Endothelial cell of umbilical vein (primary cell): ENCODE measurements around the gene GRID2. TPM values are rescaled to one million over a fixed set of nuclear protein-coding genes. Genes with fewer than 3 reads are reported as not detected.

Experiments used
- BruUV-seq: library from RNA; stranded (reverse); fragments of 400-500 nt; replicated peaks from 2 replicates; lab custom pipeline; 2021; lab: Mats Ljungman, UMichigan
- CTCF ChIA-PET: fragments of 300-600, 350-600 bp; sonication (Branson Sonifier 250); formaldehyde crosslinking; loops from one replicate; lab custom pipeline; 2021; ENCODE audit warnings: antibody characterized with exemption, inconsistent platforms; lab: Charles Lee
- POLR2A ChIA-PET: fragments of 300-600, 350-600 bp; sonication (Branson Sonifier 250); formaldehyde crosslinking; loops from one replicate; lab custom pipeline; 2021; ENCODE audit warnings: antibody characterized with exemption, inconsistent platforms; lab: Charles Lee
- DNase-seq: peaks from one replicate; pipeline ENCODE4 v3.0.0-alpha.2; 2011; ENCODE audit warnings: low read depth, low spot score
- FAIRE-seq: peaks from 2 replicates; lab custom pipeline; 2011; peaks lifted over from hg19 to GRCh38; lab: Jason Lieb, UNC
- H2AFZ ChIP-seq: 2 replicates; pipeline ENCODE4 v1.6.0; 2012; ENCODE audit warnings: low read depth, low read length, control low read depth, inconsistent platforms
- H3K27ac ChIP-seq: 2 replicates; pipeline ENCODE4 v1.5.1; 2011; ENCODE audit warnings: low read depth, mild to moderate bottlenecking, control low read depth, low read length, moderate library complexity; ENCODE audit not compliant: insufficient read depth
- H3K27me3 ChIP-seq, 2 experiments: 2 replicates each; pipeline versions ENCODE4 v1.6.0 to v1.6.1; 2011; ENCODE audit warnings: low read length in 2 of 2, mixed read lengths in 1 of 2; ENCODE audit not compliant: control insufficient read depth in 2 of 2, insufficient read depth in 2 of 2
- H3K36me3 ChIP-seq, 2 experiments: 2 replicates in 1 of 2; 3 replicates in 1 of 2; pipeline ENCODE4 v1.5.1; 2011; ENCODE audit warnings: low read length in 2 of 2, mild to moderate bottlenecking in 1 of 2, moderate library complexity in 1 of 2; ENCODE audit not compliant: control insufficient read depth in 2 of 2, insufficient read depth in 2 of 2; ENCODE audit errors: extremely low read depth in 1 of 2
- H3K4me1 ChIP-seq: 3 replicates; pipeline ENCODE4 v1.5.1; 2011; ENCODE audit warnings: mild to moderate bottlenecking, low read length; ENCODE audit not compliant: control insufficient read depth, insufficient read depth; ENCODE audit errors: extremely low read depth
- H3K4me2 ChIP-seq: 2 replicates; pipeline ENCODE4 v1.6.1; 2011; ENCODE audit warnings: low read length, control low read depth, mixed read lengths; ENCODE audit not compliant: insufficient read depth
- H3K4me3 ChIP-seq, 3 experiments: fragments of 200-600 bp in 1 of 3; sonication (generic), shearing (Covaris generic) in 1 of 3; replicated peaks in 1 of 3; 2 replicates each; pipeline ENCODE4 v1.5.1; 2011 to 2016; ENCODE audit warnings: control low read depth in 3 of 3, low read length in 3 of 3, mild to moderate bottlenecking in 2 of 3, inconsistent platforms in 1 of 3, low read depth in 1 of 3, moderate library complexity in 1 of 3; ENCODE audit not compliant: insufficient read depth in 1 of 3
- H3K79me2 ChIP-seq: 2 replicates; pipeline ENCODE4 v1.6.0; 2012; ENCODE audit warnings: low read length, inconsistent platforms; ENCODE audit not compliant: control insufficient read depth, insufficient read depth
- H3K9ac ChIP-seq: replicated peaks from 2 replicates; pipeline ENCODE3; 2011; ENCODE audit warnings: low read length, control low read depth; ENCODE audit not compliant: insufficient read depth; ENCODE audit errors: extremely low read depth
- H3K9me1 ChIP-seq: replicated peaks from 3 replicates; pipeline ENCODE4 v1.6.0; 2011; ENCODE audit warnings: mild to moderate bottlenecking, low read length; ENCODE audit not compliant: control insufficient read depth, insufficient read depth; ENCODE audit errors: extremely low read depth
- H3K9me3 ChIP-seq: replicated peaks from 2 replicates; pipeline ENCODE4 v1.5.1; 2012; ENCODE audit warnings: low read length, inconsistent platforms; ENCODE audit not compliant: control insufficient read depth, insufficient read depth
- H4K20me1 ChIP-seq: replicated peaks from 2 replicates; pipeline ENCODE3; 2011; ENCODE audit warnings: mild to moderate bottlenecking, low read length; ENCODE audit not compliant: control insufficient read depth, insufficient read depth; ENCODE audit errors: extremely low read depth
- EZH2 ChIP-seq: IDR thresholded peaks from 2 replicates; pipeline ENCODE4 v1.6.1; 2012; ENCODE audit warnings: borderline replicate concordance, low read depth, mild to moderate bottlenecking, moderate library complexity, low read length, inconsistent platforms; ENCODE audit not compliant: severe bottlenecking
- FOS ChIP-seq: IDR thresholded peaks from 2 replicates; pipeline ENCODE4 v1.6.1; 2011; ENCODE audit warnings: mild to moderate bottlenecking, low read length, moderate library complexity, borderline replicate concordance; ENCODE audit not compliant: insufficient read depth
- MAX ChIP-seq: IDR thresholded peaks from 2 replicates; pipeline ENCODE4 v1.6.1; 2011; ENCODE audit not compliant: insufficient read depth, insufficient read length
- POLR2A ChIP-seq: IDR thresholded peaks from 2 replicates; pipeline ENCODE4 v1.6.1; 2012; ENCODE audit warnings: low read depth, mild to moderate bottlenecking, control low read depth, low read length
- POLR2AphosphoS5 ChIP-seq: IDR thresholded peaks from 2 replicates; pipeline ENCODE4 v1.6.1; 2012; ENCODE audit warnings: low read depth, mild to moderate bottlenecking, control low read depth, low read length, moderate library complexity; ENCODE audit not compliant: insufficient read depth
- dilution Hi-C: fragments of 300-500 bp; cut with MboI; formaldehyde crosslinking; loops from one replicate; pipeline ENCODE4 v1.15.0; 2019; ENCODE audit warnings: low sequenced_read_pairs; ENCODE audit not compliant: extremely low pct_ligation_motif_present
- intact Hi-C: fragments of 100-400 bp; cut with micrococcal nuclease; formaldehyde crosslinking; loops from one replicate; pipeline ENCODE4 v1.10.0; 2022
- polyA plus RNA-seq, 4 experiments: library from polyadenylated mRNA; depleted of rRNA in 3 of 4; stranded (reverse) in 3 of 4; unstranded in 1 of 4; fragments of >200 nt; gene quantifications; 2 replicates each; pipeline versions ENCODE4 v1.2.1 to v1.2.3, GENCODE V29; 2011 to 2012; ENCODE audit warnings: missing spikeins in 1 of 4
- total RNA-seq: library from RNA; stranded (reverse); gene quantifications from 2 replicates; pipeline ENCODE4 v1.2.3, GENCODE V29; 2021

The GRID2 gene
- total and polyA plus RNA-seq, 2 donors (not counting 3 experiments of a cell fraction or from before 2014, with no cell fraction given) = not detected

GRCh38 chr4:93152491-93152890 is 848.7 kb downstream of the GRID2 start:
- Histone ChIP-seq H3K9me1 (no peaks in the 10 kb centered on the region), H3K4me2 (no peak overlapping the region), H3K36me3 (no peaks in the 10 kb centered on the region), H3K9me3 (no peaks in the 10 kb centered on the region), H2AFZ (no peak overlapping the region), H3K27ac (no peak overlapping the region), H3K4me3 (no peak overlapping the region), H3K4me1 (no peaks in the 10 kb centered on the region), H4K20me1 (no peaks in the 10 kb centered on the region), H3K79me2 (no peaks in the 10 kb centered on the region), H3K9ac (no peak overlapping the region), H3K27me3 (no peaks in the 10 kb centered on the region)
- ChIA-PET CTCF (no interaction called here), POLR2A (no interaction called here)
- DNase-seq (no peak), FAIRE-seq (no peak)
- no TSS peak for BruUV-seq
- TF ChIP-seq EZH2 (no peak), FOS (no peak), MAX (no peak), POLR2A (no peak), POLR2AphosphoS5 (no peak)
- intact Hi-C loops (no loop called here), dilution Hi-C loops (no loop called here)

- no peaks in the 10 kb centered on the region for H3K9me3 ChIP-seq
- no TSS peak for BruUV-seq
- no peaks in the 10 kb centered on the region for H3K9me1 ChIP-seq
- no peaks in the 10 kb centered on the region for H3K79me2 ChIP-seq
- no peaks in the 10 kb centered on the region for H4K20me1 ChIP-seq
- no peak for TF ChIP-seq EZH2
- no peak for TF ChIP-seq POLR2A
- no peak overlapping the region for H3K9ac ChIP-seq
- no peaks in the 10 kb centered on the region for H3K27me3 ChIP-seq
- DNase-seq = no peak
- no peak overlapping the region for H3K4me3 ChIP-seq
- H3K27ac ChIP-seq = no peak overlapping the region
- H3K4me2 ChIP-seq = no peak overlapping the region
- FAIRE-seq = no peak
- CTCF ChIA-PET = interaction anchor here (0.5 to 2.6 kb wide), 2 partner anchors 8 to 677 kb away, joined by 3 to 7 read pairs; no protein-coding TSS in a partner anchor
- no peaks in the 10 kb centered on the region for H3K4me1 ChIP-seq
- no peaks in the 10 kb centered on the region for H3K36me3 ChIP-seq
- intact Hi-C loops = no loop called here
- POLR2A ChIA-PET = no interaction called here
- dilution Hi-C loops = no loop called here
- H2AFZ ChIP-seq = no peak overlapping the region
Measured at GRCh38 chr4:93157986-93158385, 854.2 kb downstream of the GRID2 start.
